ENCODE measurements around the gene MRPL36. TPM values are rescaled to one million over a fixed set of nuclear protein-coding genes. Genes with fewer than 3 reads are reported as not detected.

MRPL36 gene
- total and polyA plus RNA-seq, 9 of the 15 experiments (the other 6 are each of a cell fraction or from before 2014, with no cell fraction given): 78.3 to 557 (median 124) TPM

- TF ChIP-seq STAT6 (CRISPR knock-in tag; IDR thresholded peaks at IDR 0.05) (no peak), DIDO1 (tag; IDR thresholded peaks at IDR 0.05; ENCODE audit: low read depth) (peak; percentile 53; the same call in 1 of the 2 replicates), ZNF695 (CRISPR knock-in tag; IDR thresholded peaks at IDR 0.05) (no peak), HDAC1 (IDR thresholded peaks at IDR 0.05) (peak in 1 of 2 experiments; percentile 88; a peak in 2 of 4 replicates), ZKSCAN8 (CRISPR knock-in tag; IDR thresholded peaks at IDR 0.05) (no peak), ZNF124 (CRISPR knock-in tag; IDR thresholded peaks at IDR 0.05) (no peak), SRSF1 (IDR thresholded peaks at IDR 0.05; ENCODE audit: low read depth, low read length) (peak; percentile 82; the same call in 1 of the 2 replicates), RBM39 (optimal IDR thresholded peaks at IDR 0.05; ENCODE audit: low read depth, low read length) (no peak), THRAP3 (IDR thresholded peaks at IDR 0.05; ENCODE audit: borderline replicate concordance) (no peak), MYC (IDR thresholded peaks at IDR 0.05; ENCODE audit: low read depth, low read length) (peak; percentile 84), MYC (CRISPR knock-in tag; IDR thresholded peaks at IDR 0.05; ENCODE audit: borderline replicate concordance, low read depth) (peak; percentile 39; the same call in 1 of the 2 replicates), ZBTB11 (CRISPR knock-in tag; IDR thresholded peaks at IDR 0.05) (no peak; a peak in 1 of 6 replicates), C11orf30 (IDR thresholded peaks at IDR 0.05; ENCODE audit: low read depth) (peak; percentile 91), U2AF1 (optimal IDR thresholded peaks at IDR 0.05; ENCODE audit: low read depth, low read length) (peak; percentile 80), NR2F6 (CRISPR knock-in tag; IDR thresholded peaks at IDR 0.05) (peak; percentile 96)
- TF ChIP-seq, protein P1, sequence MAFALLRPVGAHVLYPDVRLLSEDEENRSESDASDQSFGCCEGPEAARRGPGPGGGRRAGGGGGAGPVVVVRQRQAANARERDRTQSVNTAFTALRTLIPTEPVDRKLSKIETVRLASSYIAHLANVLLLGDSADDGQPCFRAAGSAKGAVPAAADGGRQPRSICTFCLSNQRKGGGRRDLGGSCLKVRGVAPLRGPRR (CRISPR knock-in tag; IDR thresholded peaks at IDR 0.05): no peak
- TF ChIP-seq, protein P2, sequence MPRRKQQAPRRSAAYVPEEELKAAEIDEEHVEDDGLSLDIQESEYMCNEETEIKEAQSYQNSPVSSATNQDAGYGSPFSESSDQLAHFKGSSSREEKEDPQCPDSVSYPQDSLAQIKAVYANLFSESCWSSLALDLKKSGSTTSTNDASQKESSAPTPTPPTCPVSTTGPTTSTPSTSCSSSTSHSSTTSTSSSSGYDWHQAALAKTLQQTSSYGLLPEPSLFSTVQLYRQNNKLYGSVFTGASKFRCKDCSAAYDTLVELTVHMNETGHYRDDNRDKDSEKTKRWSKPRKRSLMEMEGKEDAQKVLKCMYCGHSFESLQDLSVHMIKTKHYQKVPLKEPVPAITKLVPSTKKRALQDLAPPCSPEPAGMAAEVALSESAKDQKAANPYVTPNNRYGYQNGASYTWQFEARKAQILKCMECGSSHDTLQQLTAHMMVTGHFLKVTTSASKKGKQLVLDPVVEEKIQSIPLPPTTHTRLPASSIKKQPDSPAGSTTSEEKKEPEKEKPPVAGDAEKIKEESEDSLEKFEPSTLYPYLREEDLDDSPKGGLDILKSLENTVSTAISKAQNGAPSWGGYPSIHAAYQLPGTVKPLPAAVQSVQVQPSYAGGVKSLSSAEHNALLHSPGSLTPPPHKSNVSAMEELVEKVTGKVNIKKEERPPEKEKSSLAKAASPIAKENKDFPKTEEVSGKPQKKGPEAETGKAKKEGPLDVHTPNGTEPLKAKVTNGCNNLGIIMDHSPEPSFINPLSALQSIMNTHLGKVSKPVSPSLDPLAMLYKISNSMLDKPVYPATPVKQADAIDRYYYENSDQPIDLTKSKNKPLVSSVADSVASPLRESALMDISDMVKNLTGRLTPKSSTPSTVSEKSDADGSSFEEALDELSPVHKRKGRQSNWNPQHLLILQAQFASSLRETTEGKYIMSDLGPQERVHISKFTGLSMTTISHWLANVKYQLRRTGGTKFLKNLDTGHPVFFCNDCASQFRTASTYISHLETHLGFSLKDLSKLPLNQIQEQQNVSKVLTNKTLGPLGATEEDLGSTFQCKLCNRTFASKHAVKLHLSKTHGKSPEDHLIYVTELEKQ (CRISPR knock-in tag; IDR thresholded peaks at IDR 0.05): no peak
Measured at GRCh38 chr5:1801222-1801966, 1.8 kb upstream of the MRPL36 start, which contains the start of gene NDUFS6 (continued).

All from K562 (cell line).